ENCODE results near the gene THUMPD3.

Gene THUMPD3

GRCh38 chr3:9397906-9398699 is 35.2 kb downstream of the THUMPD3 start:
- DNase-seq: peak; percentile 34

GRCh38 chr3:9398700-9399336 is 36.0 kb downstream of the THUMPD3 start:
- peak; percentile 56 for DNase-seq

- no peak for DNase-seq
These were observed 36.5 kb downstream of the THUMPD3 start for GRCh38 chr3:9399337-9399703.

GRCh38 chr3:9399746-9400145 is 36.9 kb downstream of the THUMPD3 start:
- DNase-seq: peak; percentile 24

GRCh38 chr3:9400616-9401015 is 37.8 kb downstream of the THUMPD3 start:
- DNase-seq: no peak

GRCh38 chr3:9401986-9402385 is 39.1 kb downstream of the THUMPD3 start:
- no peak for DNase-seq

GRCh38 chr3:9402410-9403228 is 39.8 kb downstream of the THUMPD3 start:
- DNase-seq: no peak

- DNase-seq: no peak
These were observed 40.6 kb downstream of the THUMPD3 start for GRCh38 chr3:9403463-9403862.

GRCh38 chr3:9404680-9405079 is 41.8 kb downstream of the THUMPD3 start:
- DNase-seq: peak; percentile 36

- DNase-seq: no peak
These were observed 42.9 kb downstream of the THUMPD3 start for GRCh38 chr3:9405756-9406155.

GRCh38 chr3:9406856-9407626 is 44.2 kb downstream of the THUMPD3 start:
- no peak for DNase-seq

GRCh38 chr3:9408061-9408460 is 45.2 kb downstream of the THUMPD3 start:
- no peak for DNase-seq

GRCh38 chr3:9408546-9408945 is 45.7 kb downstream of the THUMPD3 start:
- DNase-seq: no peak

- DNase-seq: no peak
These were observed 47.4 kb downstream of the THUMPD3 start for GRCh38 chr3:9409981-9410854.

- no peak for DNase-seq
These were observed 48.4 kb downstream of the THUMPD3 start for GRCh38 chr3:9411302-9411701.

GRCh38 chr3:9412293-9412692 is 49.4 kb downstream of the THUMPD3 start:
- no peak for DNase-seq

GRCh38 chr3:9414826-9415225 is 52.0 kb downstream of the THUMPD3 start:
- no peak for DNase-seq

- DNase-seq: no peak
These were observed 52.8 kb downstream of the THUMPD3 start for GRCh38 chr3:9415485-9416138.

GRCh38 chr3:9416139-9416780 is 53.4 kb downstream of the THUMPD3 start:
- DNase-seq: no peak

- no peak for DNase-seq
These were observed 58.1 kb downstream of the THUMPD3 start for GRCh38 chr3:9420850-9421549.
